ENCODE results near the gene LRMDA. TPM values are rescaled to one million over a fixed set of nuclear protein-coding genes. Genes with fewer than 3 reads are reported as not detected.

The LRMDA gene
- total and polyA plus RNA-seq, 2 donors (not counting 3 experiments of a cell fraction or from before 2014, with no cell fraction given) = 9.7 to 18.0 TPM

GRCh38 chr10:76091926-76092325 is 660.5 kb downstream of the LRMDA start:
- BruUV-seq (replicated peaks) = no TSS peak
- no peaks in the 10 kb centered on the region for H3K9me3 ChIP-seq (replicated peaks; ENCODE audit: control insufficient read depth, insufficient read depth, low read length)
- H3K4me2 ChIP-seq (ENCODE audit: insufficient read depth, low read length) = no peak overlapping the region
- no peaks in the 10 kb centered on the region for H3K27me3 ChIP-seq (ENCODE audit: control insufficient read depth in 2 of 2, insufficient read depth in 2 of 2, low read length in 2 of 2)
- H2AFZ ChIP-seq (ENCODE audit: low read depth, low read length) = no peak overlapping the region
- no peak for DNase-seq (ENCODE audit: low read depth, low spot score)
- intact Hi-C loops (cut with micrococcal nuclease) = no loop called here
- H3K9ac ChIP-seq (replicated peaks; ENCODE audit: extremely low read depth, insufficient read depth, low read length) = no peak overlapping the region
- H3K4me1 ChIP-seq (ENCODE audit: control insufficient read depth, extremely low read depth, insufficient read depth, low read length) = no peaks in the 10 kb centered on the region
- CTCF ChIA-PET = no interaction called here
- TF ChIP-seq MAX (IDR thresholded peaks at IDR 0.05; ENCODE audit: insufficient read depth, insufficient read length) = no peak
- TF ChIP-seq JUN (IDR thresholded peaks at IDR 0.05; ENCODE audit: borderline replicate concordance, insufficient read depth, insufficient read length, low read depth) = no peak
- no peak for TF ChIP-seq FOS (IDR thresholded peaks at IDR 0.05; ENCODE audit: borderline replicate concordance, insufficient read depth, low read length)
- TF ChIP-seq EZH2 (IDR thresholded peaks at IDR 0.05; ENCODE audit: borderline replicate concordance, low read depth, low read length, severe bottlenecking) = no peak
- TF ChIP-seq POLR2A (IDR thresholded peaks at IDR 0.05; ENCODE audit: low read depth, low read length) = no peak
- TF ChIP-seq GATA2 (IDR thresholded peaks at IDR 0.05; ENCODE audit: insufficient read depth, insufficient read length, low read depth, low read length) = no peak
- TF ChIP-seq CTCF (IDR thresholded peaks at IDR 0.05; ENCODE audit: extremely low read depth in 1 of 2, insufficient read depth in 1 of 2, low read depth in 1 of 2, low read length in 2 of 2) = no peak
- TF ChIP-seq MYC (IDR thresholded peaks at IDR 0.05; ENCODE audit: low read depth, low read length) = no peak
- TF ChIP-seq POLR2AphosphoS5 (IDR thresholded peaks at IDR 0.05; ENCODE audit: insufficient read depth, low read depth, low read length) = no peak
- H3K27ac ChIP-seq (ENCODE audit: insufficient read depth, low read depth, low read length) = no peak overlapping the region
- POLR2A ChIA-PET = no interaction called here
- FAIRE-seq = no peak
- no peaks in the 10 kb centered on the region for H3K36me3 ChIP-seq (ENCODE audit: control insufficient read depth in 2 of 2, extremely low read depth in 1 of 2, insufficient read depth in 2 of 2, low read length in 2 of 2)
- no peaks in the 10 kb centered on the region for H3K9me1 ChIP-seq (replicated peaks; ENCODE audit: control insufficient read depth, extremely low read depth, insufficient read depth, low read length)
- no peaks in the 10 kb centered on the region for H3K79me2 ChIP-seq (ENCODE audit: control insufficient read depth, insufficient read depth, low read length)
- no peaks in the 10 kb centered on the region for H4K20me1 ChIP-seq (replicated peaks; ENCODE audit: control insufficient read depth, extremely low read depth, insufficient read depth, low read length)
- no peak overlapping the region for H3K4me3 ChIP-seq (replicated peaks in 1 of 3; ENCODE audit: insufficient read depth in 1 of 3, low read depth in 1 of 3, low read length in 3 of 3)
- dilution Hi-C loops (cut with MboI; ENCODE audit: extremely low pct_ligation_motif_present, low sequenced_read_pairs) = no loop called here
